Esophagus muscularis mucosa (tissue), 3 donors: ENCODE data around the gene S100A8.

Source experiments
- POLR2A ChIP-seq: fragments of 450-650 bp; IDR thresholded peaks from one replicate; pipeline ENCODE4 v1.6.1; 2017; ENCODE audit warnings: antibody characterized with exemption, moderate library complexity, mild to moderate bottlenecking, low read depth
- TF ChIP-seq, protein P1 (sequence below), 3 experiments: fragments of 200-600 bp in 2 of 3; fragments of 450-650 bp in 1 of 3; sonication (generic) in 2 of 3; IDR thresholded peaks; one replicate each; pipeline ENCODE4 v1.5.1; 2017 to 2019; ENCODE audit warnings: antibody characterized with exemption in 3 of 3, mild to moderate bottlenecking in 2 of 3, moderate library complexity in 1 of 3

DNA sequence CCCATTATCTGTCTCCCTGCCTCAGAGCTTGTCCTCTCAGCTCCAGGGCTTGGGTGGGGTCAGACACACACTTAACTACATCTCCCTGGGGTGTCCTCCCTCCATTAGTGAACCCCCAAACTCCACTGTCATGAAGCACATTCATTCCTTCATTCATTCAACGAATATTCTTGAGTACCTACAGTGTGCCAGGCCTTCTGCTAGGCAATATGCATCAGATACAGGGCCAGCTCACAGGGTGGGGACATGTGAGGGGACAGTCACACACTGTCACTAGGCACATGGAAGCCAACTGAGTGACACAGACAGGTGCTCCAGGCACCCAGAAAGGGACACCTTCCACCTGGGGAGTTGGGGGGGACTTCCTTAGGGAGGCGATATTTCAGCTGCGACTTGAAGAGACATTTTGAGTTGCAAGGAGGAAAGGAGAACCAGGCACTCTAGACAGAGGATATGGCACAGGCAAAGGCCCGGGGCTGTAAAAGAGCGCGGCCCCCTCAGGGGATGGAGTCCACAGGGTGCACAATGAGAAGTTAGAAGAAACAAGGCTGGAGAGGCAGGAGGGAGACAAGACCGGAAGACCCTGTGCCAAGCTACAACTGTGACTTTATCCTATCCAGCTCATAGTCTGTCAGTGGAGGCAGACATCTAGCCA, 8.7 kb upstream of the S100A8 start:
- TF ChIP-seq, protein P1, sequence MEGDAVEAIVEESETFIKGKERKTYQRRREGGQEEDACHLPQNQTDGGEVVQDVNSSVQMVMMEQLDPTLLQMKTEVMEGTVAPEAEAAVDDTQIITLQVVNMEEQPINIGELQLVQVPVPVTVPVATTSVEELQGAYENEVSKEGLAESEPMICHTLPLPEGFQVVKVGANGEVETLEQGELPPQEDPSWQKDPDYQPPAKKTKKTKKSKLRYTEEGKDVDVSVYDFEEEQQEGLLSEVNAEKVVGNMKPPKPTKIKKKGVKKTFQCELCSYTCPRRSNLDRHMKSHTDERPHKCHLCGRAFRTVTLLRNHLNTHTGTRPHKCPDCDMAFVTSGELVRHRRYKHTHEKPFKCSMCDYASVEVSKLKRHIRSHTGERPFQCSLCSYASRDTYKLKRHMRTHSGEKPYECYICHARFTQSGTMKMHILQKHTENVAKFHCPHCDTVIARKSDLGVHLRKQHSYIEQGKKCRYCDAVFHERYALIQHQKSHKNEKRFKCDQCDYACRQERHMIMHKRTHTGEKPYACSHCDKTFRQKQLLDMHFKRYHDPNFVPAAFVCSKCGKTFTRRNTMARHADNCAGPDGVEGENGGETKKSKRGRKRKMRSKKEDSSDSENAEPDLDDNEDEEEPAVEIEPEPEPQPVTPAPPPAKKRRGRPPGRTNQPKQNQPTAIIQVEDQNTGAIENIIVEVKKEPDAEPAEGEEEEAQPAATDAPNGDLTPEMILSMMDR (IDR thresholded peaks at IDR 0.05), result no peak
- no peak for TF ChIP-seq POLR2A
